SK-N-SH (cell line): ENCODE results near the gene DUSP3.

Experiments
- CTCF ChIP-seq: fragments of 200-600 bp; sonication (generic); IDR thresholded peaks from 2 replicates; pipeline ENCODE4 v1.6.1; 2017; ENCODE audit warnings: antibody characterized with exemption, mild to moderate bottlenecking, moderate library complexity
- ELF1 ChIP-seq: IDR thresholded peaks from 2 replicates; pipeline ENCODE4 v1.4.0; 2012
- EP300 ChIP-seq, 2 experiments: IDR thresholded peaks; 2 replicates each; pipeline versions ENCODE4 v1.4.0 to v1.6.1; 2012; ENCODE audit warnings: borderline replicate concordance in 1 of 2, low read depth in 1 of 2, low read length in 1 of 2
- EZH2phosphoT487 ChIP-seq: fragments of 200-600 bp; sonication (generic); IDR thresholded peaks from 2 replicates; pipeline ENCODE4 v1.6.1; 2017; ENCODE audit warnings: low read depth, mixed run types, mild to moderate bottlenecking, antibody characterized with exemption, moderate library complexity, borderline replicate concordance
- GATA2 ChIP-seq: sonication (generic); formaldehyde crosslinking; IDR thresholded peaks from 2 replicates; pipeline ENCODE4 v1.5.0; 2020; ENCODE audit warnings: mild to moderate bottlenecking, missing genetic modification reagents
- MXI1 ChIP-seq: IDR thresholded peaks from 2 replicates; pipeline ENCODE4 v1.6.1; 2012; ENCODE audit warnings: mild to moderate bottlenecking, low read depth, low read length, improper control_type of control experiment
- POLR2AphosphoS5 ChIP-seq: IDR thresholded peaks from 2 replicates; pipeline ENCODE4 v1.6.1; 2012; ENCODE audit warnings: low read depth, low read length
- RAD21 ChIP-seq: IDR thresholded peaks from 2 replicates; pipeline ENCODE4 v1.6.1; 2012; ENCODE audit warnings: mild to moderate bottlenecking, low read length
- TCF12 ChIP-seq: IDR thresholded peaks from 2 replicates; pipeline ENCODE4 v1.4.0; 2012
- TF ChIP-seq, protein P1 (sequence below): IDR thresholded peaks from 2 replicates; pipeline ENCODE4 v1.4.0; 2012; ENCODE audit warnings: low read depth, borderline replicate concordance
- TF ChIP-seq, protein P2 (sequence below): IDR thresholded peaks from 2 replicates; pipeline ENCODE4 v1.6.1; 2012; ENCODE audit warnings: mild to moderate bottlenecking, low read depth, low read length, moderate library complexity

- TF ChIP-seq ELF1: no peak
- TF ChIP-seq TCF12: no peak
- TF ChIP-seq POLR2AphosphoS5: no peak
- TF ChIP-seq MXI1: no peak
- no peak for TF ChIP-seq GATA2 (CRISPR knock-in tag)
- TF ChIP-seq, protein P1, sequence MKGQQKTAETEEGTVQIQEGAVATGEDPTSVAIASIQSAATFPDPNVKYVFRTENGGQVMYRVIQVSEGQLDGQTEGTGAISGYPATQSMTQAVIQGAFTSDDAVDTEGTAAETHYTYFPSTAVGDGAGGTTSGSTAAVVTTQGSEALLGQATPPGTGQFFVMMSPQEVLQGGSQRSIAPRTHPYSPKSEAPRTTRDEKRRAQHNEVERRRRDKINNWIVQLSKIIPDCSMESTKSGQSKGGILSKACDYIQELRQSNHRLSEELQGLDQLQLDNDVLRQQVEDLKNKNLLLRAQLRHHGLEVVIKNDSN: no peak
- TF ChIP-seq, protein P2, sequence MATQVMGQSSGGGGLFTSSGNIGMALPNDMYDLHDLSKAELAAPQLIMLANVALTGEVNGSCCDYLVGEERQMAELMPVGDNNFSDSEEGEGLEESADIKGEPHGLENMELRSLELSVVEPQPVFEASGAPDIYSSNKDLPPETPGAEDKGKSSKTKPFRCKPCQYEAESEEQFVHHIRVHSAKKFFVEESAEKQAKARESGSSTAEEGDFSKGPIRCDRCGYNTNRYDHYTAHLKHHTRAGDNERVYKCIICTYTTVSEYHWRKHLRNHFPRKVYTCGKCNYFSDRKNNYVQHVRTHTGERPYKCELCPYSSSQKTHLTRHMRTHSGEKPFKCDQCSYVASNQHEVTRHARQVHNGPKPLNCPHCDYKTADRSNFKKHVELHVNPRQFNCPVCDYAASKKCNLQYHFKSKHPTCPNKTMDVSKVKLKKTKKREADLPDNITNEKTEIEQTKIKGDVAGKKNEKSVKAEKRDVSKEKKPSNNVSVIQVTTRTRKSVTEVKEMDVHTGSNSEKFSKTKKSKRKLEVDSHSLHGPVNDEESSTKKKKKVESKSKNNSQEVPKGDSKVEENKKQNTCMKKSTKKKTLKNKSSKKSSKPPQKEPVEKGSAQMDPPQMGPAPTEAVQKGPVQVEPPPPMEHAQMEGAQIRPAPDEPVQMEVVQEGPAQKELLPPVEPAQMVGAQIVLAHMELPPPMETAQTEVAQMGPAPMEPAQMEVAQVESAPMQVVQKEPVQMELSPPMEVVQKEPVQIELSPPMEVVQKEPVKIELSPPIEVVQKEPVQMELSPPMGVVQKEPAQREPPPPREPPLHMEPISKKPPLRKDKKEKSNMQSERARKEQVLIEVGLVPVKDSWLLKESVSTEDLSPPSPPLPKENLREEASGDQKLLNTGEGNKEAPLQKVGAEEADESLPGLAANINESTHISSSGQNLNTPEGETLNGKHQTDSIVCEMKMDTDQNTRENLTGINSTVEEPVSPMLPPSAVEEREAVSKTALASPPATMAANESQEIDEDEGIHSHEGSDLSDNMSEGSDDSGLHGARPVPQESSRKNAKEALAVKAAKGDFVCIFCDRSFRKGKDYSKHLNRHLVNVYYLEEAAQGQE: no peak
- no peak for TF ChIP-seq CTCF
- TF ChIP-seq RAD21: no peak
- TF ChIP-seq EZH2phosphoT487: no peak
- TF ChIP-seq EP300 (IDR thresholded peaks at IDR 0.05; ENCODE audit: borderline replicate concordance in 1 of 2, low read depth in 1 of 2, low read length in 1 of 2): no peak
These were observed 42.0 kb upstream of the DUSP3 start for GRCh38 chr17:43820759-43821158.
